Spleen (tissue), 11 donors: Measurements from ENCODE around the gene CSNK1D. TPM values are rescaled to one million over a fixed set of nuclear protein-coding genes. Genes with fewer than 3 reads are reported as not detected.
A peak's percentile ranks its signal among the peaks of the same experiment; 100 is the strongest.

Source experiments
- DNase-seq: peaks from one replicate; pipeline ENCODE4 v3.0.0-alpha.2; 2020
- H3K27ac ChIP-seq, 8 donors: fragments of 200-600 bp; sonication (generic) in 7 of 8; 1 replicate in 4 of 8; 2 replicates in 4 of 8; pipeline versions ENCODE4 v1.5.0 to v1.8.0; 2016 to 2021; ENCODE audit warnings: inconsistent platforms in 4 of 8, mild to moderate bottlenecking in 4 of 8, moderate library complexity in 1 of 8
- H3K27me3 ChIP-seq, 7 donors: fragments of 200-600 bp; sonication (generic) in 6 of 7; replicated peaks in 1 of 7; 1 replicate in 4 of 7; 2 replicates in 3 of 7; pipeline versions ENCODE4 v1.5.0 to v1.8.0; 2016 to 2021; ENCODE audit warnings: inconsistent platforms in 3 of 7, mild to moderate bottlenecking in 1 of 7
- H3K36me3 ChIP-seq, 6 donors: fragments of 200-600 bp; sonication (generic) in 5 of 6; 1 replicate in 4 of 6; 2 replicates in 2 of 6; pipeline versions ENCODE4 v1.5.0 to v1.8.0; 2016 to 2021; ENCODE audit warnings: inconsistent platforms in 2 of 6
- H3K4me1 ChIP-seq, 6 donors: fragments of 200-600 bp; sonication (generic) in 5 of 6; 1 replicate in 3 of 6; 2 replicates in 3 of 6; pipeline versions ENCODE4 v1.5.0 to v1.8.0; 2016 to 2021; ENCODE audit warnings: inconsistent platforms in 3 of 6
- H3K4me3 ChIP-seq, 8 donors: fragments of 200-600 bp; sonication (generic) in 7 of 8; 1 replicate in 4 of 8; 2 replicates in 4 of 8; pipeline versions ENCODE4 v1.5.0 to v1.8.0; 2016 to 2021; ENCODE audit warnings: inconsistent platforms in 4 of 8, mild to moderate bottlenecking in 4 of 8, moderate library complexity in 2 of 8
- H3K9me3 ChIP-seq, 8 donors: fragments of 200-600 bp; sonication (generic) in 7 of 8; 1 replicate in 4 of 8; 2 replicates in 4 of 8; pipeline versions ENCODE4 v1.5.0 to v1.8.0; 2016 to 2021; ENCODE audit warnings: inconsistent platforms in 4 of 8
- POLR2A ChIP-seq, 3 donors: fragments of 450-650 bp; IDR thresholded peaks; one replicate each; pipeline ENCODE4 v1.5.1; 2017; ENCODE audit warnings: antibody characterized with exemption in 3 of 3, mild to moderate bottlenecking in 1 of 3
- POLR2AphosphoS5 ChIP-seq, 3 donors: sonication (generic); formaldehyde crosslinking; IDR thresholded peaks; one replicate each; pipeline ENCODE4 v1.5.1; 2017; ENCODE audit warnings: antibody characterized with exemption in 3 of 3
- WGBS, 5 donors: extraction: QIAGEN DNeasy Blood & Tissue Kit in 3 of 5; methylation state at CpG; one replicate each; pipeline versions ENCODE4 v1.1.5 to v1.1.7; 2013 to 2018; 5-methylcytosine and 5-hydroxymethylcytosine counted together
- intact Hi-C: fragments of 100-400 bp; cut with DNase I; formaldehyde crosslinking; loops from one replicate; pipeline ENCODE4 v1.15.0; 2023; ENCODE audit warnings: low total_unique reads
- polyA plus RNA-seq, 3 donors: library from polyadenylated mRNA; stranded (reverse); fragments of 200-250 nt; gene quantifications; one replicate each; pipeline ENCODE4 v1.2.1, GENCODE V29; 2013
- total RNA-seq, 7 donors: library from RNA; depleted of rRNA in 3 of 7; stranded (reverse); fragments of >200 nt in 3 of 7; fragmentation: NEBNext Ultra II Directional in 4 of 7; extraction: Animal tissue kit (Norgen Biotek cat#: 25700) in 4 of 7; gene quantifications; one replicate each; pipeline versions ENCODE4 v1.1.0 to v1.2.1, GENCODE V29; 2016 to 2021
- TF ChIP-seq, protein P1 (sequence below), 11 experiments: fragments of 200-600 bp in 7 of 11; fragments of 450-650 bp in 4 of 11; sonication (generic) in 4 of 11; IDR thresholded peaks in 8 of 11; conservative IDR thresholded peaks in 3 of 11; 1 replicate in 7 of 11; 2 replicates in 4 of 11; pipeline versions ENCODE4 v1.4.0 to v1.8.0; 2016 to 2021; ENCODE audit warnings: antibody characterized with exemption in 11 of 11, inconsistent platforms in 4 of 11, mild to moderate bottlenecking in 1 of 11
- donor health status: healthy with polysubstance abuse.
- donor health status: DM: no; HTN: no; CAD: no; lungs with moderate emphysema.
- donor health status: DM: no; HTN: no; CAD: no.
- donor health status: Bipolar disorder and iron deficiency.
- donor health status: healthy.
- donor health status: DM: no; HTN: no; CAD: no.
- donor health status: DM: yes; HTN: yes; CAD: no.

CSNK1D gene
- total and polyA plus RNA-seq, 10 donors = 46.5 to 216 (median 119) TPM

DNA sequence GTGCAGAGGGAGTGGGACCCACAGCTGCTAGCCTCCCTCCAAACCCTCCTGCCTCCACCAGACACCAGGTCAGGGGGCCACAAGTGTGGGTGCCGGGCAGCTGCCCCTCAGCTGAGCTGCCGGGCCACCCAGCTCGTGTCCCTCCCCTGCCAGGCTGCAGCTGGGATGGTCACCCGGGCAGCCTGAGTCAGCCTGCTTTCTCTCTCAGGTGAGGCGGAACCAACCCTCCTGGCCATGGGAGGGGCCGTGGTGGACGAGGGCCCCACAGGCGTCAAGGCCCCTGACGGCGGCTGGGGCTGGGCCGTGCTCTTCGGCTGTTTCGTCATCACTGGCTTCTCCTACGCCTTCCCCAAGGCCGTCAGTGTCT is 37.7 kb downstream of the CSNK1D start:
- Histone ChIP-seq H3K36me3 (peaks cover 0 to 71% (median 25%) of the 10 kb centered on the region in 6 donors), H3K9me3 (no peaks in the 10 kb centered on the region), H3K4me3 (peak overlapping the region in 1 of 8 donors; percentile 25), H3K4me1 (peaks cover 40 to 100% (median 93%) of the 10 kb centered on the region in 6 donors), H3K27me3 (no peaks in the 10 kb centered on the region), H3K27ac (peak overlapping the region in 6 of 8 donors; percentile 27 to 100 (median 58))
- TF ChIP-seq, protein P1, sequence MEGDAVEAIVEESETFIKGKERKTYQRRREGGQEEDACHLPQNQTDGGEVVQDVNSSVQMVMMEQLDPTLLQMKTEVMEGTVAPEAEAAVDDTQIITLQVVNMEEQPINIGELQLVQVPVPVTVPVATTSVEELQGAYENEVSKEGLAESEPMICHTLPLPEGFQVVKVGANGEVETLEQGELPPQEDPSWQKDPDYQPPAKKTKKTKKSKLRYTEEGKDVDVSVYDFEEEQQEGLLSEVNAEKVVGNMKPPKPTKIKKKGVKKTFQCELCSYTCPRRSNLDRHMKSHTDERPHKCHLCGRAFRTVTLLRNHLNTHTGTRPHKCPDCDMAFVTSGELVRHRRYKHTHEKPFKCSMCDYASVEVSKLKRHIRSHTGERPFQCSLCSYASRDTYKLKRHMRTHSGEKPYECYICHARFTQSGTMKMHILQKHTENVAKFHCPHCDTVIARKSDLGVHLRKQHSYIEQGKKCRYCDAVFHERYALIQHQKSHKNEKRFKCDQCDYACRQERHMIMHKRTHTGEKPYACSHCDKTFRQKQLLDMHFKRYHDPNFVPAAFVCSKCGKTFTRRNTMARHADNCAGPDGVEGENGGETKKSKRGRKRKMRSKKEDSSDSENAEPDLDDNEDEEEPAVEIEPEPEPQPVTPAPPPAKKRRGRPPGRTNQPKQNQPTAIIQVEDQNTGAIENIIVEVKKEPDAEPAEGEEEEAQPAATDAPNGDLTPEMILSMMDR (IDR thresholded peaks at IDR 0.05 in 8 of 11, conservative IDR thresholded peaks at IDR 0.05 in 3 of 11) = no peak
- TF ChIP-seq POLR2AphosphoS5 (IDR thresholded peaks at IDR 0.05) = peak in 1 of 3 donors; percentile 72
- intact Hi-C loops = loop anchor here (5.0 kb wide), 1 partner anchor 87 kb away; no protein-coding TSS in a partner anchor
- WGBS, 5 donors = 38 to 88% (median 58%) methylated on average over 6 to 15 of the region's 15 CpGs
- DNase-seq = peak; percentile 85

DNA sequence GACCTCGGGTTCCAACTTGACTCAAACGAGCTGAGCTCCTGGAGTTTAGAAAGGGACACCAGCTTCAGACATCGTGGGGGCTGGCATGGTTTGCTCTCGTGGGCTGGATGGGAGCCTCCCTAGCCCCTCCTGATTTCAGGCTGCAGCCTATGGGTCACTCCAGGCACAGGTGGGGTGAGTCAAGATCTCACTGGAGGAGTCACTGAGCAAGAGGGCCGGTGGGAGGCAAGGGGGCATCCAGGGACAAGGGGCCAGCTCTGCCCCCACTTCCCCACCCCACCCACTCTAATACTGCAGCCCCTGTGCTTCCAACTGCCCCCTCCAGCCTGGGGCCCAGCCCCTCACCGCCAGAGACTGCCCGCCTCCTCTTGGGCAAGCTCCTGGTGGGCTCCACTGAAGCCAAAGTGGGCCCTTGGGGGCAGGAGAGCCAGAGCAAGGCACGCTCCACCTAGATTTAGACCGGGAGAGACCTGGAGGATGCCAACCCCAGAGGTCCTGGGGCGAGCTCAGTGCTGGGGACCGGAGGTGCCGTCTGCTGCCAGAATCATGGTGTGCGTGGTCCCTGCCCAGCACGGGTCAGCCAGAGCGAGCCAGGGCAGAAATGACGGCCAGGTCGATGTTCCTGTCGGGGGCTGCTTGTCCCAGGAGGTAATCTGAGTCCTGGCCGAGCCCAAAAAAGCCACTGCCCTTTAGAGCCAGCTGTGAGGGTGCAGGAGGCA is 38.3 kb downstream of the CSNK1D start:
- no peak overlapping the region for H3K4me3 ChIP-seq
- peaks cover 39 to 100% (median 93%) of the 10 kb centered on the region in 6 donors for H3K4me1 ChIP-seq
- H3K36me3 ChIP-seq = peaks cover 0 to 65% (median 25%) of the 10 kb centered on the region in 6 donors
- intact Hi-C loops = loop anchor here (5.0 kb wide), 1 partner anchor 87 kb away; no protein-coding TSS in a partner anchor
- TF ChIP-seq, protein P1 (IDR thresholded peaks at IDR 0.05 in 8 of 11, conservative IDR thresholded peaks at IDR 0.05 in 3 of 11) = no peak
- peak in 1 of 3 donors; percentile 56 for TF ChIP-seq POLR2AphosphoS5 (IDR thresholded peaks at IDR 0.05)
- no peak for TF ChIP-seq POLR2A (IDR thresholded peaks at IDR 0.05)
- no peaks in the 10 kb centered on the region for H3K9me3 ChIP-seq
- peak; percentile 78 for DNase-seq
- H3K27ac ChIP-seq = peak overlapping the region in 4 of 8 donors; percentile 51 to 100 (median 75)
- no peaks in the 10 kb centered on the region for H3K27me3 ChIP-seq
- 80 to 93% (median 87%) methylated on average over 10 to 19 of the region's 19 CpGs for WGBS, 5 donors

DNA sequence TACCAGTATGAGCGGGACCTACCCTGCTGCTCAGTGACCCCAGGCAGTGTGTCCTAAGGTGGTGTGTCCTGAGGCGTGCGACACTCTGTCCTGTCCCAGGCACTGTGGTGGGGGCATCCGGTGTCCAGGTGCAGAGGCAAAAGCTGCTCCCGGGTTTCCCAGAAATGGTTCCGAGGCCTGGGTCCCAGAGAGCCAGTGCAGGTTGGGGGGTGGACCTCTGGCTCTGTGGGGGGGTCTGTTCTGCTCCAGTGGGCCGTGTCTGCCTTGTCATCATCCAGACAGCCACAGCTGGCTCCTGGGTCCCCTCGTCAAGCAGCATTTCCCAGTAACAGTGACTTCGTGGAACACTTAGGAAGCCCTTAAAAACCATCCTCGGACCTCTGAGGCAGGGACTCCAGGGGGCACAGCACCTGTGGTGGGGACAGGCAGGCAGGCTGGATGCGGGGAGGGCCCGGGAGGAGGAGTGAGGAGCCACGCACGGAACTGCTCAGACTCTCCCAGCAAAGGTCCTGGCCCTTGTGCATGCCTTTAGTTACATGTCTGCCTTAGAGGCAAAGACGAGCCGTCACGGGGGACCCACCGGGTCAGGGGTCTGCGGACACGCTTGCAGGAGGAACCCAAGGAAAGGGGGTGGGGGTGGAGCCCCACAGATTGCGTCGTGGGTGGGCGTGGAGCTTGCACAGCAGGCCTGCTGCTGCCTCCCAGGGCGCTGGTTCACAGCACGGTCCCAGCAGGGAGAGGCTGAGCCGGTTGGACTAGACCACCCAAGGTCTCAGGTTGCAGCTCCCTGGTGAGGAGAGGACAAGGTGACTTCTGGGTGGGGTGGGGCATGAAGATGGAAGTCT is 39.1 kb downstream of the CSNK1D start:
- peak; percentile 82 for DNase-seq
- Histone ChIP-seq H3K27me3 (no peaks in the 10 kb centered on the region), H3K27ac (peak overlapping the region in 4 of 8 donors; percentile 20 to 100 (median 75)), H3K36me3 (peaks cover 0 to 57% (median 19%) of the 10 kb centered on the region in 6 donors), H3K9me3 (no peaks in the 10 kb centered on the region), H3K4me3 (peak overlapping the region in 1 of 8 donors; percentile 5), H3K4me1 (peaks cover 40 to 100% (median 93%) of the 10 kb centered on the region in 6 donors)
- WGBS, 5 donors = 63 to 80% (median 76%) methylated on average over 13 to 26 of the region's 26 CpGs
- intact Hi-C loops = loop anchor here (5.0 kb wide), 1 partner anchor 88 kb away; no protein-coding TSS in a partner anchor
- TF ChIP-seq POLR2A (IDR thresholded peaks at IDR 0.05) (no peak), POLR2AphosphoS5 (IDR thresholded peaks at IDR 0.05) (peak in 1 of 3 donors; percentile 66)
- TF ChIP-seq, protein P1 (IDR thresholded peaks at IDR 0.05 in 8 of 11, conservative IDR thresholded peaks at IDR 0.05 in 3 of 11) = no peak
